Muscle layer of colon (tissue), 2 donors: ENCODE measurements around the gene ADARB1.

Experiments
- H3K27ac ChIP-seq: one replicate; pipeline ENCODE4 v1.7.0; 2013; ENCODE audit warnings: low read depth, mild to moderate bottlenecking, low read length, moderate library complexity
- H3K27me3 ChIP-seq, 2 donors: one replicate each; pipeline ENCODE4 v1.7.0; 2013; ENCODE audit warnings: low read length in 2 of 2, mild to moderate bottlenecking in 2 of 2; ENCODE audit not compliant: insufficient read depth in 2 of 2, control insufficient read depth in 1 of 2
- H3K36me3 ChIP-seq: one replicate; pipeline ENCODE4 v1.7.0; 2013; ENCODE audit warnings: mild to moderate bottlenecking, low read length; ENCODE audit not compliant: insufficient read depth
- H3K4me1 ChIP-seq: one replicate; pipeline ENCODE4 v1.7.0; 2013; ENCODE audit warnings: mild to moderate bottlenecking, low read length; ENCODE audit not compliant: insufficient read depth
- H3K4me3 ChIP-seq, 2 donors: one replicate each; pipeline ENCODE4 v1.7.0; 2013; ENCODE audit warnings: low read length in 2 of 2, low read depth in 1 of 2, mild to moderate bottlenecking in 1 of 2, moderate library complexity in 1 of 2
- H3K9ac ChIP-seq: one replicate; pipeline ENCODE4 v1.7.0; 2013; ENCODE audit warnings: low read length
- H3K9me3 ChIP-seq: one replicate; pipeline ENCODE4 v1.7.0; 2013; ENCODE audit warnings: mild to moderate bottlenecking, low read length
- donor health status: abdominal sarcoma.
- donor health status: Adenocarcinoma of cecum.

The ADARB1 gene

DNA sequence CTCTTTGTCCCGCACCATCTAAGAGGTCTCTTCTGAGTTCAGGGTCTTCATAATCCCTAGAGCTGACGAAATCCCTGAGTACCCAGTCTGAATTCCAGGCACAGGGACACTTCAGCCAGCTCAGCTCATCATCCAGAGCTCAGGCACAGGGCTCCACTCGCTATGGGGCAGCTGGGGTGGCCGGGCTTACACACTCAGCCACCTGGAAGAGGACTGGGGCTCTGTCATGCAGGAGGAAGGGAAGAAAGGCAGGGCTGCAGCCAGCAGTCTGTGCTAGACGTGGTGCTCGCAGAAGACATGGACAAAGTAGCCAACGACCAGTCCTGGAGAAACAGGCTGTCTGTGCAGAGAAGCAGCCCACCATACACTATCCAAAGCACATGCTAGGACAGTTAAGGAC lies 124.8 kb downstream of the ADARB1 start:
- Histone ChIP-seq H3K4me3 (no peak overlapping the region), H3K9ac (no peak overlapping the region), H3K36me3 (peaks cover 19% of the 10 kb centered on the region), H3K27me3 (no peaks in the 10 kb centered on the region), H3K27ac (no peak overlapping the region), H3K9me3 (no peaks in the 10 kb centered on the region), H3K4me1 (no peaks in the 10 kb centered on the region)

DNA sequence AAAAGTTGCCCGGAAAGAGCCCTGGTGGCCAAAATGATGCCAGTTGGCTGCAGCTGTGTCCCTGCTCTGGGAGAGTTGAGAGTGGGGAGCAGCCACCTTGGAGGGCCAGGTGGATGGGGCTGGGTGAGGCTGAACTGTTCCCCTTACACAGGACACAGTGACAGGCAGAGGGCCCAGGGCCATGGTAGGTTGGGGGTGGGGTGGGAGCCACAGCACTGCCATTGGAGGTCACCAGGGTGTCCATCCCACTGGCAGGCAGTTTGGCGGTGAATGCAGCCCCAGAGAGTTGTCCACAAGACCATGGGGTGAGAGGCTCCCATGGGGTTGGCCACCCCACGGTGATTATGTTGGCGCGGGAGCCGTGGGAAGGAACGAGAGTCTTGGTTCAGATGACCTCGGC lies 125.7 kb downstream of the ADARB1 start:
- no peaks in the 10 kb centered on the region for H3K4me1 ChIP-seq
- no peaks in the 10 kb centered on the region for H3K9me3 ChIP-seq
- no peaks in the 10 kb centered on the region for H3K27me3 ChIP-seq
- H3K9ac ChIP-seq: no peak overlapping the region
- peaks cover 27% of the 10 kb centered on the region for H3K36me3 ChIP-seq
- no peak overlapping the region for H3K27ac ChIP-seq
- H3K4me3 ChIP-seq: no peak overlapping the region

DNA sequence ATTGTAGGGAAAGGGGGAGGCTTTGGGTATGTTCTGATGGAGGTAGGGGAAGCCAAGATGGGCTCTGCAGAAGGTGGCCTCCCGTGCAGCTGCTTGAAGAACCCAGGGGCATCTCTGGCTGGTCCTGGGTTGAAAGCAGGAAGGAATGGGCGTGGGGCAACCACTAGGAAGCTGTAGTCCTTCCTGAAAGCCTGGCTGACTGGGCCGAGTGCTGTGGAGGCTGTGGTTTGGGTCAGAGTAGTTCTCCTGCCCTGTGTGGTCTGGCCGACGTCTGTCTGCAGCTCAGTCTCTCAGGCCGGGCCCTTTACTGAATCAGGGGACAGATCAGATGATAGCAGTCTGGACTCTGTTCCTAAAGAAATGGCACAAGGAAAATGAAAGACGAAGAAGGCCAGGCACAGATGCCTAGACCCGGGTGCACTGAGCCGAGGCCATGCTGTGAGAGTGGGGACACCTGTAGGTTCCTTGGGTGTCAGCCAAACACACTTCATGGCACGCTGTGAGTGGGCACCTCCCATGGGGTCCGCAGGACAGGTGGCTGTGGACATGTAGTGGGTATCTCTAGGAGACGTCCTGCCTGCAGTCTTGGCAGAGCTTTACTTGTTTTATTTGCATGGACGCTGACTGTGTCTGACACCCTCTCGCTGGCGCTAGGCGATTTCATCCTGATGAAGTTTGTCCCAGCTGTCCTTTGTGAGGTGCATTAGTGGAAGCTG lies 126.4 kb downstream of the ADARB1 start:
- Histone ChIP-seq H3K4me3 (no peak overlapping the region), H3K4me1 (no peaks in the 10 kb centered on the region), H3K9ac (no peak overlapping the region), H3K27me3 (no peaks in the 10 kb centered on the region), H3K9me3 (no peaks in the 10 kb centered on the region), H3K27ac (no peak overlapping the region), H3K36me3 (peaks cover 32% of the 10 kb centered on the region)

DNA sequence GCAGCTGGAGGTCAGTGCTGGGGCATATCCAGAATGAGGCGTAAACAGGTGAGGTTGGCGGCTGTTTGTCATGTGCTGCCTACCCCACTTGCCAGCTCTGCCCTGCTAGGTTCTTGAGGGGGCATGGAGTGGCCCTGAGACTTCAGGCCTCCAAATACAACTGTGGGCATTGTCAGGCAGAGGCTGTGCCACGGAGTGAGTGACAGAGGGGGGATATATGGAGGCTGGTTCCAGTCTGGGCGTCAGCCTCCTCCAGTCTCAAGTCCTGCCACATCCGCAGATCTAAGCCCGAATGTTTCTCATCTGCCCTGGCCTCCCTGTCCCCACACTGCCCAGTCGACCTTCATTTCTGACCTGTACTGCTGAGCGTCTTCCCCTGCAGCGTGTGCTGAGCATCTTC lies 128.0 kb downstream of the ADARB1 start:
- Histone ChIP-seq H3K4me1 (no peaks in the 10 kb centered on the region), H3K9me3 (no peaks in the 10 kb centered on the region), H3K27me3 (no peaks in the 10 kb centered on the region), H3K9ac (no peak overlapping the region), H3K36me3 (peaks cover 37% of the 10 kb centered on the region), H3K4me3 (no peak overlapping the region), H3K27ac (no peak overlapping the region)

DNA sequence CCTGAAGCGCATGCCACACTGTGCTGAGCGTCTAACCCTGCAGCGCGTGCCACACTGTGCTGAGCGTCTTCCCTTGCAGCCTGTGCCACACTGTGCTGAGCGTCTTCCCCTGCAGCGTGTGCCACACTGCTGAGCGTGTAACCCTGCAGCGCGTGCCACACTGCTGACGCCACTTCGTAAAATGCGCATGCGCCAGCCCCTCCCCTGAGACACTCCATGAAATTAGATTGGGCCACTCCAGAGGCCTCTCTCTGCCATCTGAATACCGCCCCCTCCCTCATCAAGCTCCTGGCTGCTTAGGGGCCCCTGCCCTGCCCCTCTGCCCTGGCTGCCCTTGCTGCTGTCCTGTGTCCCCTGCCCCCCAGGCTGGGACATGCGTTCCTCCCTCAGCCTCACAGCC lies 128.5 kb downstream of the ADARB1 start:
- H3K4me1 ChIP-seq: no peaks in the 10 kb centered on the region
- no peak overlapping the region for H3K4me3 ChIP-seq
- H3K9me3 ChIP-seq: no peaks in the 10 kb centered on the region
- no peak overlapping the region for H3K27ac ChIP-seq
- H3K27me3 ChIP-seq: no peaks in the 10 kb centered on the region
- H3K36me3 ChIP-seq: peaks cover 34% of the 10 kb centered on the region
- no peak overlapping the region for H3K9ac ChIP-seq

DNA sequence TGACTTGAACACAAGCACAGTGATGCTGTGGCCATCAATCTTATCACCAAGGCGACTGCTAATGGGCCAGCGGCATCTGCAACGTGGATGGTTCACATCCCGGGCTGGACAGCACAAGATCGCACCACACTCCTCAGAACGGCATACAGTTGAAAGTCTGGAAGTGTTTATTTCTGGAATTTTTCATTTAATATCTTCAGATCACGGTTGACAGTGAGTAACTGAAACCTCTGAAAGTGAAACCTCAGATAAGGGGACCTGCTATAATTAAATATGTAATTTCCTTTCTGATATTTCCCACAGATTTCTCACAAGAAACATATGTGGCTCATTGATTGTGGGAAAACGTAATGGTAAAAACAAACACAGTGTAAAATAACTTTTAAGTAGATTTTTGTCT lies 129.6 kb downstream of the ADARB1 start:
- Histone ChIP-seq H3K9ac (no peak overlapping the region), H3K4me3 (no peak overlapping the region), H3K27me3 (no peaks in the 10 kb centered on the region), H3K9me3 (no peaks in the 10 kb centered on the region), H3K36me3 (peaks cover 33% of the 10 kb centered on the region), H3K27ac (no peak overlapping the region), H3K4me1 (peaks cover under 1% of the 10 kb centered on the region)

DNA sequence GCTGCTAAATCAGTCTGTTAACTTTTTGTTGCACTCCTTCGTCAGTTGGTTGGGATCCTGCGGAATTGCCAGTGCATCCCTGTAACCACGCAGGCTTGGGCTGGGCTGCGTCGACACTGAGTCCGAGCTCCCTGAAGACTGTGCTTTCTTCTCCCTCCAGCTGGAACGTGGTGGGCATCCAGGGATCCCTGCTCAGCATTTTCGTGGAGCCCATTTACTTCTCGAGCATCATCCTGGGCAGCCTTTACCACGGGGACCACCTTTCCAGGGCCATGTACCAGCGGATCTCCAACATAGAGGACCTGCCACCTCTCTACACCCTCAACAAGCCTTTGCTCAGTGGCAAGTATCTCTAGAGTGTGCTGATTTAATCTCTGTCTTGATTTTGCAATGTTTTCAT lies 130.0 kb downstream of the ADARB1 start:
- no peak overlapping the region for H3K4me3 ChIP-seq
- H3K36me3 ChIP-seq: peaks cover 30% of the 10 kb centered on the region
- H3K9ac ChIP-seq: no peak overlapping the region
- no peak overlapping the region for H3K27ac ChIP-seq
- H3K27me3 ChIP-seq: no peaks in the 10 kb centered on the region
- no peaks in the 10 kb centered on the region for H3K9me3 ChIP-seq
- peaks cover 4% of the 10 kb centered on the region for H3K4me1 ChIP-seq

DNA sequence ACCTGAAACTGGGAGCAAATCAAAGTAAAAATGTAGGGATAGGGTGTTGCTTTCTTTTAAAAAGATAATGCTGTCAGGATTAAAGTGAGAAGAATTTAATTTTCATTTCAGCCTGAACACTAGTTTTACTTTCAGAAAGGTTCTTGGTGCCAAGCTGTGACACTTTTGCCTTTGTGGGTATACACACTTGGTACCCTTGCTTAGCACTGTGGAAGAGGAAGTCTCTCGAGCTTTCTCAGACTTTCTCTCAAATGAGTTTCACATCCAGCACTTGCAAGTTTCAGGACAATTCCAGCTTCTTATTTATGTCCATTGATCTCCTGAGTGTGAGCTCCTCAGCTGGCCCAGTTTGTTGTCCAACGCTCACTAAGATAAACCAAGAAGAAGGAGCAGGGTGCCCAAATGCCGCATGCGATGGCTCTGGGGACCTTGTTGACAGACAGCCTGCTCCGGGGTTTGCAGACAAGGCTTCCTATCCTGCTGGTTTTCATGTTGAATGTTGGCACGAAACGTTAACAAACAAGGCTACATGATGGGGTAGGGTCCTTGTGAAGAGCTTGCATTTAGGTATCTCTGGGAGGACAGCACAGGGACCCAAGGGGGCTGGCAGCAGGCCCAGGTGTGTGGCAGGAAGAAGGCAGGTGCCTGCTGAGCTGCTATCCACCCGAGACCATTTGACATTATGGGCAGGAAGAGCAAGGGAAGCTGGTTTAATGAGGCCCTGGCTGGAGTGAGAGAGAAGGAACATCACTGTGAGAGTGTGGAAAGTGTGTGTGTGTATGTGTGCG lies 133.7 kb downstream of the ADARB1 start:
- Histone ChIP-seq H3K4me3 (no peak overlapping the region), H3K27me3 (no peaks in the 10 kb centered on the region), H3K4me1 (peaks cover 5% of the 10 kb centered on the region), H3K36me3 (peaks cover 44% of the 10 kb centered on the region), H3K9me3 (no peaks in the 10 kb centered on the region), H3K27ac (no peak overlapping the region), H3K9ac (no peak overlapping the region)

DNA sequence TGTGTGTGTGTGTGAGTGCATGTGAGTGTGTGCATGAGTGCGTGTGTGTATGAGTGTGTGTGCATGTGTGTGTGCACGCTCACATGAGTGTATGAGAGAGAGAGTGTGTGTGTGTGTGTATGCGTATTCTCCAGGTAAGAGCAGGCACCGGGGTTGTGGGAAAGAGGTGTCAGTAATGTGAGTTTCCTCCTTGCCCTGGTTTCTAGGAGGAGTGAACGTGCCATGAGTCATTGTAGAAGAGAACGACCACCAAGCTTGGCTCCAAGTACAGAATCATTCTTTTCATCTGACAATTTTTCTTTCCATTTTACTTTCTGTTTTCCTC lies 134.2 kb downstream of the ADARB1 start:
- Histone ChIP-seq H3K4me1 (peaks cover 5% of the 10 kb centered on the region), H3K36me3 (peaks cover 39% of the 10 kb centered on the region)

DNA sequence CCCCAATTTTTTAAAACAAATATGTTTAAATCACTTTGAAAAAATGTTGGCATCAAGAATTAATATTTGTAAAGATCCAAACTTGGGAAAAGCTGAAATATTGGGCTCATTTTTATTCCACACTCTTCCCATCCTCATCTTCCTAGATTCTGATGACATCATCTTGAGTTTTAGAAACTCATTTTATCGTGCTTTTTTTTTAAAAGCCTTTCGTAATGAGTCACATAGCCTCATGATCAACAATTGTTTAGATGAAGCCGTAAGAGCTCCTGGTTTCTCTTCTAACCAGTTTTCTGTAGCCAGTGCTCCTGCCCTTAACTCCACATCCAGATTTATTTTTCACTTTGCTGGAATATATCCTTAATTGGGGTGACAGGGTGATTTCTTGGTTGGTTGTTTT lies 134.7 kb downstream of the ADARB1 start:
- no peak overlapping the region for H3K27ac ChIP-seq
- no peaks in the 10 kb centered on the region for H3K27me3 ChIP-seq
- H3K36me3 ChIP-seq: peaks cover 35% of the 10 kb centered on the region
- H3K4me3 ChIP-seq: no peak overlapping the region
- no peak overlapping the region for H3K9ac ChIP-seq
- no peaks in the 10 kb centered on the region for H3K9me3 ChIP-seq
- peaks cover 5% of the 10 kb centered on the region for H3K4me1 ChIP-seq

More for the DNA sequence above, 134.2 kb downstream of the ADARB1 start:
- Histone ChIP-seq H3K9ac (no peak overlapping the region), H3K27ac (no peak overlapping the region), H3K9me3 (no peaks in the 10 kb centered on the region), H3K27me3 (no peaks in the 10 kb centered on the region), H3K4me3 (no peak overlapping the region)

DNA sequence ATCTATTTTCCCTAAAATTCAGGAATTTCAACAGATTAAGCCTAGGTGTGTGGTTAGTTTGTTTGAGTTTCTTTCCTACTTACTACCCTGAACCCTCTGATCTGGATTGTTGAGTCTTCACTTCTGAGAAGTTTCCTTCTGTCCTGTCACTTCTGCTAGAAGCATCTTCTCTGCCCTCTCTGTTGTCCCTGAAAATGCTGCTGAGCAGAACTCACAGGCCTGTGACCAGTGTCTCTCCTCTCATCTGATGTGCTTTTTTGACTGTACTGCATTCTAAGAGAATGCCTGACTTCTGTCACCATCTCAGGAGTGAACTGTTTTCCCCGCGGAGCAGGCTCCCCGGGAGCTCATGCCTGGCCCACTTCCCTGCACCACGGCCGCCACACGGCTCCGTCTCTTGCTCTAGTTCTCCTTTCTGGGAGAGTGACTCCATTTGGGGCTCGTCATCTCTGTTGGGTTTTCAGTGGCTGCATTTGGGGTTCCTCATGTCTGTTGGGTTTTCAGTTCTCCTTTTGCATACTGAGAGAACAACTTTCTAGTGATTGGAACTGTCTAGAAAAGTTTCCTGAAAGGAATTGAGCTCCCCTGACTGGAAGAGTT lies 135.4 kb downstream of the ADARB1 start:
- H3K4me1 ChIP-seq: peaks cover 5% of the 10 kb centered on the region
- no peak overlapping the region for H3K4me3 ChIP-seq
- no peaks in the 10 kb centered on the region for H3K9me3 ChIP-seq
- no peak overlapping the region for H3K9ac ChIP-seq
- no peak overlapping the region for H3K27ac ChIP-seq
- peaks cover 31% of the 10 kb centered on the region for H3K36me3 ChIP-seq
- H3K27me3 ChIP-seq: no peaks in the 10 kb centered on the region
